Activated CD8-positive, alpha-beta T cell treated with anti-CD3 and anti-CD28 coated beads for 36 hours (primary cell): ENCODE measurements around the gene NME5. TPM values are rescaled to one million over a fixed set of nuclear protein-coding genes. Genes with fewer than 3 reads are reported as not detected.

Experiments
- ATAC-seq: fragments of 200-7000 bp; cut with Tn5 transposase; one replicate; pipeline ENCODE4 v1.10.0; 2021; ENCODE audit warnings: mild to moderate bottlenecking, moderate library complexity
- CTCF ChIA-PET: fragments of 350-600 bp; sonication (Branson Sonifier 250); formaldehyde crosslinking; loops from one replicate; lab custom pipeline; 2021; ENCODE audit warnings: antibody characterized with exemption; lab: Charles Lee
- POLR2A ChIA-PET: fragments of 350-600 bp; sonication (Branson Sonifier 250); formaldehyde crosslinking; loops from one replicate; lab custom pipeline; 2021; ENCODE audit warnings: antibody characterized with exemption; lab: Charles Lee
- DNase-seq: peaks from one replicate; pipeline ENCODE4 v3.0.0-alpha.2; 2020
- H3K27ac Mint-ChIP-seq: one replicate; pipeline ENCODE4 v1.8.0; 2021; ENCODE audit warnings: mild to moderate bottlenecking, mixed read lengths
- H3K27me3 Mint-ChIP-seq: one replicate; pipeline ENCODE4 v1.8.0; 2021; ENCODE audit warnings: mixed read lengths
- H3K36me3 Mint-ChIP-seq: one replicate; pipeline ENCODE4 v1.8.0; 2021; ENCODE audit warnings: low read depth, mixed read lengths
- H3K4me1 Mint-ChIP-seq: one replicate; pipeline ENCODE4 v1.8.0; 2021; ENCODE audit warnings: low read depth, mixed read lengths
- H3K4me3 Mint-ChIP-seq: one replicate; pipeline ENCODE4 v1.8.0; 2021; ENCODE audit warnings: mild to moderate bottlenecking, moderate library complexity, mixed read lengths
- H3K9me3 Mint-ChIP-seq: one replicate; pipeline ENCODE4 v1.8.0; 2021; ENCODE audit warnings: mixed read lengths
- intact Hi-C: fragments of 100-400 bp; cut with micrococcal nuclease; formaldehyde crosslinking; loops from one replicate; pipeline ENCODE4 v1.10.0; 2022
- total RNA-seq, 2 experiments: library from RNA; stranded (reverse); gene quantifications; one replicate each; pipeline ENCODE4 v1.2.3, GENCODE V29; 2021
- TF ChIP-seq, protein P1 (sequence below): fragments of 200-600 bp; IDR thresholded peaks from one replicate; pipeline ENCODE4 v1.8.0; 2022; ENCODE audit warnings: antibody characterized with exemption, mild to moderate bottlenecking

NME5 gene
- total RNA-seq, 2 experiments from 2014 or later: not detected

DNA sequence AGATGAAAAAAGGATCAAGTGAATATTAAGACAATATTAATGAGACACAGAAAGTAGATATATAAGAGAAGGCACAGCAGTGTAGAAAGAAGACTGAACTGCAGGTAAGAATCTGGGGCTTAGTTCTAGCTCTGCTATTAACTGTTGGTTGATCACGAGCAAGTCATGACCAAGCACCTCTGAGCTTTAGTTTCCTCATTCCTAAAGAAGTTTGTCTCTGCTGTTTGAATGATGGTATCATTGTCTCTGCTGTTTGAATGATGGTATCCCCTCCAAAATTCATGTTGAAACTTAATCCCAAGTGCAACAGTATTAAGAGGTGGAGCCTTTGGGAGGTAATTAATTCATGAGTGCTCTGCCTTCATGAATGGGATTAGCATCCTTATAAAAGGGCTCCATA, 2.5 kb upstream of the NME5 start:
- ChIA-PET CTCF (interaction anchor here (0.6 kb wide), 1 partner anchor 72 kb away, joined by 3 read pairs; no protein-coding TSS in a partner anchor), POLR2A (interaction anchor here (0.5 to 1.0 kb wide), 2 partner anchors 45 to 1776 kb away, joined by 3 to 4 read pairs; no protein-coding TSS in a partner anchor)
- Mint-ChIP-seq H3K4me1 (peaks cover 4% of the 10 kb centered on the region), H3K36me3 (no peaks in the 10 kb centered on the region), H3K27me3 (peaks cover 13% of the 10 kb centered on the region), H3K27ac (no peak overlapping the region), H3K4me3 (no peak overlapping the region), H3K9me3 (no peaks in the 10 kb centered on the region)
- DNase-seq: no peak
- ATAC-seq: no peak
- TF ChIP-seq, protein P1, sequence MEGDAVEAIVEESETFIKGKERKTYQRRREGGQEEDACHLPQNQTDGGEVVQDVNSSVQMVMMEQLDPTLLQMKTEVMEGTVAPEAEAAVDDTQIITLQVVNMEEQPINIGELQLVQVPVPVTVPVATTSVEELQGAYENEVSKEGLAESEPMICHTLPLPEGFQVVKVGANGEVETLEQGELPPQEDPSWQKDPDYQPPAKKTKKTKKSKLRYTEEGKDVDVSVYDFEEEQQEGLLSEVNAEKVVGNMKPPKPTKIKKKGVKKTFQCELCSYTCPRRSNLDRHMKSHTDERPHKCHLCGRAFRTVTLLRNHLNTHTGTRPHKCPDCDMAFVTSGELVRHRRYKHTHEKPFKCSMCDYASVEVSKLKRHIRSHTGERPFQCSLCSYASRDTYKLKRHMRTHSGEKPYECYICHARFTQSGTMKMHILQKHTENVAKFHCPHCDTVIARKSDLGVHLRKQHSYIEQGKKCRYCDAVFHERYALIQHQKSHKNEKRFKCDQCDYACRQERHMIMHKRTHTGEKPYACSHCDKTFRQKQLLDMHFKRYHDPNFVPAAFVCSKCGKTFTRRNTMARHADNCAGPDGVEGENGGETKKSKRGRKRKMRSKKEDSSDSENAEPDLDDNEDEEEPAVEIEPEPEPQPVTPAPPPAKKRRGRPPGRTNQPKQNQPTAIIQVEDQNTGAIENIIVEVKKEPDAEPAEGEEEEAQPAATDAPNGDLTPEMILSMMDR: no peak
- intact Hi-C loops: no loop called here

DNA sequence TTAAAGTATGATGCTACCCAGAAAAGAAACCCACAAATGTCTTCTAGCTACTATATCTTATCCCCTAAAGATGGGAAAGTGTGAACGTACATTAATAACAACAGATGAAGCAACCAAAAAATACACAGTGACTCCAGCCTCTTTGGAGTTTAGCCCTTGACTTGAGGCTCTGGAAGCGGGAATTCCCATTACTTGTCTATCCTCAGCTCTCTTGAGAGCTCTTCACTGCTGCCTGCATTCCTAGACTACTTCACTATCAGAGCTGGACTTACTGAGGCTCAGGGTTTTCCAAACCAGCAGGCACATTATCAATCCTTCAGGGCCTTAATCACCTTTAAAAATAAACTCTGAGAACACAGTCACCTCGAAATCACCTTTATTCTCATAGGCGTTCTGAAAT, 1.0 kb upstream of the NME5 start:
- ChIA-PET POLR2A (interaction anchor here (0.6 kb wide), 1 partner anchor 240 kb away, joined by 3 read pairs; no protein-coding TSS in a partner anchor), CTCF (interaction anchor here (0.7 to 2.0 kb wide), 6 partner anchors 10 to 361 kb away, joined by 3 to 8 read pairs (median 5); no protein-coding TSS in a partner anchor)
- intact Hi-C loops: no loop called here
- Mint-ChIP-seq H3K9me3 (no peaks in the 10 kb centered on the region), H3K36me3 (no peaks in the 10 kb centered on the region), H3K4me3 (no peak overlapping the region), H3K27me3 (peaks cover 13% of the 10 kb centered on the region), H3K27ac (no peak overlapping the region), H3K4me1 (peaks cover 4% of the 10 kb centered on the region)
- TF ChIP-seq, protein P1: no peak
- ATAC-seq (no peak), DNase-seq (no peak)

DNA sequence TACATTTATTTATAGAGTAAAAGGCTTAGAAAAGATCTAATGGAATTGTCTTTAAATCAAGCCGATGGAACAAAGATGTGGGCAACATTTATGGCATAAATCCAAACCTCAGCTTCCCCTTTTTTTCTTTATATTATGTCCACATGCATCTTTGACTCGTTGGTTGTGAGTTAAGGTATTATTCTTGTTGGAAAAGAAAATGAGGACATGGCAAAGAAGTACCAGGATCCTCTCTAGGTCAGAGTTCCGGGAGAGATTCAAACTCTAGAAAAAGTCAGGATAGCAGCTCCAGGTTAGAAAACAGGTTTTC, 508 bp upstream of the NME5 start:
- H3K4me3 Mint-ChIP-seq: no peak overlapping the region
- H3K36me3 Mint-ChIP-seq: no peaks in the 10 kb centered on the region
- no peaks in the 10 kb centered on the region for H3K9me3 Mint-ChIP-seq
- peaks cover 13% of the 10 kb centered on the region for H3K27me3 Mint-ChIP-seq
- intact Hi-C loops: no loop called here
- CTCF ChIA-PET: interaction anchor here (0.7 to 2.0 kb wide), 7 partner anchors 11 to 361 kb away, joined by 3 to 8 read pairs (median 5); no protein-coding TSS in a partner anchor
- TF ChIP-seq, protein P1: no peak
- no peak overlapping the region for H3K27ac Mint-ChIP-seq
- peaks cover 4% of the 10 kb centered on the region for H3K4me1 Mint-ChIP-seq
- POLR2A ChIA-PET: interaction anchor here (0.6 kb wide), 2 partner anchors 10 to 239 kb away, joined by 3 to 4 read pairs; no protein-coding TSS in a partner anchor
- DNase-seq: no peak
- no peak for ATAC-seq

GRCh38 chr5:138132543-138132942, 6.7 kb downstream of the NME5 start:
- POLR2A ChIA-PET: interaction anchor here (0.6 kb wide), 1 partner anchor 368 kb away, joined by 3 read pairs; no protein-coding TSS in a partner anchor
- CTCF ChIA-PET: interaction anchor here (0.6 to 8.1 kb wide), 12 partner anchors 11 to 354 kb away, joined by 3 to 159 read pairs (median 6); no protein-coding TSS in a partner anchor
- Mint-ChIP-seq H3K9me3 (no peaks in the 10 kb centered on the region), H3K27ac (no peak overlapping the region), H3K27me3 (peaks cover 2% of the 10 kb centered on the region), H3K4me3 (no peak overlapping the region), H3K36me3 (no peaks in the 10 kb centered on the region), H3K4me1 (no peaks in the 10 kb centered on the region)
- no peak for DNase-seq
- intact Hi-C loops: no loop called here
- ATAC-seq: no peak
- TF ChIP-seq, protein P1: no peak

DNA sequence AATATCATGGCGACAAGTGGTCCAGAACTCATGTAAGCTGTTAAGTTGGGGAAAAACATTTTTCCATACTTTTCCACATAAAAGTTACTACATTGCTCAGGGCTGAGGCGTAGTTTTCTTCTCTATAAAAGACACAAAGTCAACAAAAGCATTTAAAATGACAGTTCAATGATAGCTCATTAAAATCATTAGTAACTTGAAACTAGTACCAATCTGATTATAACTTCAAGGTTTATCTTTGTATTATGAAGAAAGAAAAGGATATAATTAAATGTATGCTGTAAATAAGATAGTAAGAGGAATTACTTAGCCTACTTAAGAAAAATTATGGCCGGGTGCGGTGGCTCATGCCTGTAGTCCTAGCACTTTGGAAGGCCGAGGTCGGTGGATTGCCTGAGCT, 9.9 kb downstream of the NME5 start:
- Mint-ChIP-seq H3K4me1 (no peaks in the 10 kb centered on the region), H3K4me3 (no peak overlapping the region), H3K9me3 (no peaks in the 10 kb centered on the region), H3K27ac (no peak overlapping the region), H3K36me3 (no peaks in the 10 kb centered on the region), H3K27me3 (peaks cover 2% of the 10 kb centered on the region)
- ATAC-seq (no peak), DNase-seq (no peak)
- intact Hi-C loops: no loop called here
- ChIA-PET CTCF (interaction anchor here (0.6 to 8.1 kb wide), 4 partner anchors 50 to 271 kb away, joined by 3 to 159 read pairs (median 3); no protein-coding TSS in a partner anchor), POLR2A (interaction anchor here (0.7 kb wide), 1 partner anchor 39 kb away, joined by 3 read pairs; no protein-coding TSS in a partner anchor)
- TF ChIP-seq, protein P1: no peak
